GDM1 (cell line): Measurements from ENCODE around the gene RAB1B.

Experiments
- DNase-seq: peaks from one replicate; lab custom pipeline; 2025; lab: John Stamatoyannopoulos, UW

The RAB1B gene

GRCh38 chr11:66322732-66323427, 54.4 kb downstream of the RAB1B start:
- DNase-seq, result no peak

DNA sequence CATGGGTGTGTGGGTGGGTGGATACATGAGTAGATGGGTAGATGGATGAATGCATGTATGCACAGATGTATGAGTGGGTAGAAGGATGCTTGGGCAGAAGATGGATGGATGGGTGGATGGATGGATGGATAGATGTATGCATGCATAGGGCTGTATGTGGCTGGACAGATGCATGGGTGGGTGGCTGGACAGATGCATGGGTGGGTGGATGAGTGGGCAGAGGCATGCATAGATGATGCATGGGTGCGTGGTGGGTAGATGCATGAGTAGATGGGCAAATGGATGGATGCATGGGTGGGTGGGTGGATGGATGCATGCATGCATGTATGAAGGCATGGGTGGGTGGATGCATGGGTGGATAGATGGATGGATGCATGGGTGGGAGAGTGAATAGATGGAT, 55.2 kb downstream of the RAB1B start:
- no peak for DNase-seq

DNA sequence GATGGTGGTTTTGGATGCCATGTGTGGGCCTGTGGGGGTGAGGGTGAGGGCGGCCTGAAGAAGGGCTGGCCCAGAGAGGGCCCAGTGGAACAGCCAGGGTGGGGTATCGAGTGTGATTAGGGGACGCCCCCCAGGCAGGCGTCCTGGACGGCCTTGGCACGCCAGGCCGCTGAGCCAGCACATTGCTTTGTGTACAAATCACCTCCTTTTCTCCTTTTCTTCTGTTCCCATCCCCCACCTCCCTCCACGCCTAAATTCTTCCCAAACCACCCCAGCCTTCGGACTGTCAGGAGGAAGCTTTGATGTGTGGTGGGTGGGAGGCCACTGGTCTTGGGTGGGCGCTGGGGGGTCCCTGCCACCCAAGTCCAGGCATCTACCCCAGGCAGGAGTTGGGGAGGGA, 56.2 kb downstream of the RAB1B start:
- DNase-seq, result no peak

DNA sequence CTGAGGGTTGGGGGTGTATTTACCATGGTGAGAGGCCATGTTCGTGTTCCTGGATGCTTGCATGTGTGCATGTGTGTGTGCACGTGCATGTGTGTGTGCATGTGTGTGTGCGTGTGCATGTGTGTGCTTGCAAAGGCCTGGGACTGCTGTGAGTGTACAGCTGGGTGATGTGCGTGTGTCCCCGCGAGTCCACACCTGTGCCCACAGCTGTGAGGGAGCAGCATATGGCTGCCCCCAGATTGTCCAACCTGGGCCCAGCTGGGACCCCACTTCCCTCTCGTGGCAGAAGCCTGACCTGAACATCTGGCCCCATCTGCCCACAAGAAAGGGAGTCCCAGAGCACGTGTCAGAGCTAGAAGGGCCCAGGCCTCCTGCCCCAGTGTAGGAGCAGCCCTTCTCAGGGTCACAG, 56.8 kb downstream of the RAB1B start:
- no peak for DNase-seq

GRCh38 chr11:66326261-66327111, 58.0 kb downstream of the RAB1B start:
- DNase-seq, result no peak
